KMS-11 (cell line): ENCODE measurements around the gene ABHD16B.

Experiments
- H2AFZ ChIP-seq: fragments of 200-600 bp; sonication (generic); 2 replicates; pipeline ENCODE4 v1.6.1; 2016; ENCODE audit warnings: antibody characterized with exemption, mixed run types, low read depth
- H3K27ac ChIP-seq: fragments of 200-600 bp; sonication (generic); 2 replicates; pipeline ENCODE4 v1.6.1; 2016; ENCODE audit warnings: mild to moderate bottlenecking, mixed run types
- H3K27me3 ChIP-seq: fragments of 200-600 bp; sonication (generic); 2 replicates; pipeline ENCODE4 v1.6.1; 2017; ENCODE audit warnings: mild to moderate bottlenecking, low read depth, mixed run types, moderate library complexity; ENCODE audit not compliant: insufficient read depth
- H3K36me3 ChIP-seq: fragments of 200-600 bp; sonication (generic); 2 replicates; pipeline ENCODE4 v1.6.1; 2017; ENCODE audit warnings: mild to moderate bottlenecking, mixed run types; ENCODE audit not compliant: insufficient read depth
- H3K4me1 ChIP-seq: fragments of 200-600 bp; sonication (generic); 2 replicates; pipeline ENCODE4 v1.6.1; 2016; ENCODE audit warnings: mild to moderate bottlenecking, low read depth, mixed run types; ENCODE audit not compliant: poor library complexity, severe bottlenecking
- H3K4me2 ChIP-seq: fragments of 200-600 bp; sonication (generic); 2 replicates; pipeline ENCODE4 v1.7.0; 2016; ENCODE audit warnings: mild to moderate bottlenecking, mixed run types
- H3K4me3 ChIP-seq: fragments of 200-600 bp; sonication (generic); IDR thresholded peaks from 2 replicates; pipeline ENCODE4 v1.6.1; 2017; ENCODE audit warnings: low read depth, low read length, mixed read lengths; ENCODE audit not compliant: insufficient read depth
- H3K79me2 ChIP-seq: fragments of 200-600 bp; sonication (generic); 2 replicates; pipeline ENCODE4 v1.6.1; 2016; ENCODE audit warnings: low read depth, mixed run types; ENCODE audit not compliant: insufficient read depth
- H3K9ac ChIP-seq: fragments of 200-600 bp; sonication (generic); 2 replicates; pipeline ENCODE4 v1.6.1; 2016; ENCODE audit warnings: mild to moderate bottlenecking, mixed run types
- H4K20me1 ChIP-seq: fragments of 200-600 bp; sonication (generic); 2 replicates; pipeline ENCODE4 v1.6.1; 2016; ENCODE audit warnings: mild to moderate bottlenecking, mixed run types; ENCODE audit not compliant: insufficient read depth
- CTCF ChIP-seq: fragments of 200-600 bp; sonication (generic); conservative IDR thresholded peaks from 2 replicates; pipeline ENCODE4 v1.6.1; 2017; ENCODE audit warnings: low read depth, mild to moderate bottlenecking, antibody characterized with exemption, low read length, moderate library complexity, mixed read lengths

The ABHD16B gene

GRCh38 chr20:63885264-63886053 lies 24.2 kb downstream of the ABHD16B start:
- no peaks in the 10 kb centered on the region for H4K20me1 ChIP-seq
- no peak overlapping the region for H3K4me3 ChIP-seq
- no peaks in the 10 kb centered on the region for H3K27me3 ChIP-seq
- H3K79me2 ChIP-seq, result no peaks in the 10 kb centered on the region
- TF ChIP-seq CTCF, result no peak
- H3K36me3 ChIP-seq, result no peaks in the 10 kb centered on the region
- no peak overlapping the region for H3K27ac ChIP-seq
- H3K4me1 ChIP-seq, result no peaks in the 10 kb centered on the region
- H3K4me2 ChIP-seq, result no peak overlapping the region
- H2AFZ ChIP-seq, result no peak overlapping the region
- H3K9ac ChIP-seq, result no peak overlapping the region

GRCh38 chr20:63886054-63886419 lies 24.7 kb downstream of the ABHD16B start:
- no peak overlapping the region for H3K4me3 ChIP-seq
- no peaks in the 10 kb centered on the region for H3K36me3 ChIP-seq
- no peak overlapping the region for H3K4me2 ChIP-seq
- no peaks in the 10 kb centered on the region for H4K20me1 ChIP-seq
- no peaks in the 10 kb centered on the region for H3K27me3 ChIP-seq
- H3K27ac ChIP-seq, result no peak overlapping the region
- no peak overlapping the region for H2AFZ ChIP-seq
- no peaks in the 10 kb centered on the region for H3K79me2 ChIP-seq
- H3K4me1 ChIP-seq, result no peaks in the 10 kb centered on the region
- no peak for TF ChIP-seq CTCF
- no peak overlapping the region for H3K9ac ChIP-seq

GRCh38 chr20:63886921-63887320 lies 25.6 kb downstream of the ABHD16B start:
- H3K27me3 ChIP-seq, result no peaks in the 10 kb centered on the region
- H4K20me1 ChIP-seq, result no peaks in the 10 kb centered on the region
- no peak overlapping the region for H3K27ac ChIP-seq
- no peak overlapping the region for H3K9ac ChIP-seq
- no peaks in the 10 kb centered on the region for H3K4me1 ChIP-seq
- no peaks in the 10 kb centered on the region for H3K36me3 ChIP-seq
- no peak for TF ChIP-seq CTCF
- no peaks in the 10 kb centered on the region for H3K79me2 ChIP-seq
- no peak overlapping the region for H3K4me3 ChIP-seq
- no peak overlapping the region for H2AFZ ChIP-seq
- H3K4me2 ChIP-seq, result no peak overlapping the region

GRCh38 chr20:63889241-63890200 lies 28.2 kb downstream of the ABHD16B start:
- Histone ChIP-seq H4K20me1 (no peaks in the 10 kb centered on the region), H3K4me1 (no peaks in the 10 kb centered on the region), H3K79me2 (no peaks in the 10 kb centered on the region), H3K4me2 (no peak overlapping the region), H3K9ac (no peak overlapping the region), H3K27me3 (no peaks in the 10 kb centered on the region), H3K27ac (no peak overlapping the region), H2AFZ (no peak overlapping the region), H3K4me3 (no peak overlapping the region), H3K36me3 (no peaks in the 10 kb centered on the region)
- no peak for TF ChIP-seq CTCF
